ENCODE results near the gene RUFY3.
"Not testable (repeated sequence)": the region's sequence is repeated elsewhere in the genome, so short reads cannot be mapped to it uniquely, and the experiment has no call there.

RUFY3 gene

GRCh38 chr4:70838666-70839588 lies 117.2 kb downstream of the RUFY3 start:
- peak overlapping the region; percentile 77 for H3K27ac ChIP-seq
- H3K27me3 ChIP-seq (ENCODE audit: insufficient read depth, low read depth, severe bottlenecking), result no peaks in the 10 kb centered on the region
- H3K36me3 ChIP-seq, result peaks cover 20% of the 10 kb centered on the region
- peak; percentile 64 for DNase-seq
- H3K4me3 ChIP-seq (ENCODE audit: low read depth, low read length), result peak overlapping the region; percentile 68
- no peak for TF ChIP-seq CTCF (IDR thresholded peaks at IDR 0.05; ENCODE audit: low read depth, low read length)
- no peaks in the 10 kb centered on the region for H3K9me3 ChIP-seq (ENCODE audit: severe bottlenecking)

DNA sequence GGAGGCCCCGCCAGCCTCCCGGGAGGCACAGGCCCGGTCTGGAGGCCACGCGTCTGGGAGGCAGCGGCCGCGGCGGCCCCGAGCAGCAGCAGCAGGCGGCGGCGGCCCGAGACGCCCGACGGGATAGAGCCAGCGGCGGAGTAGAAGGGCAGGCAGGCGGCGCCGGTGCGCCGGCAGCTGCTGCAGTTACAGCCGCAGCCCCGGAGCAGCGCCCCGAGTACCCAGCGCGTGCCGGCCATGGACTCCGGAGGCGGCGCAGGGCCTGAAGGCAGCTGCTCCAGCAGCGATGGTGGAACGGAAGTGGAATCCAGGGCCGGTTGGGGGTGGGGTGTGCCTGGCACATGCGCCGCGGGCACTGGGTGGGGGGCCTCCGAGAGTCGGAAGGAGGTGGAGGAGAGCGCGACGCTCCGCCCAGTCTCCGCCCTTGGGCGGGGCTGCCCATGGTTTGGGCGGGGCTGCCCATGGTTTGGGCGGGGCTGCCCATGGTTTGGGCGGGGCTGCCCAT lies 117.9 kb downstream of the RUFY3 start, which contains the start of gene GRSF1:
Gene GRSF1 (minus strand): TSS at position 302 of the 505 bp plus-strand sequence. CDS start 63 bp downstream, at position 239.
- Histone ChIP-seq H3K27ac (peak within 1 kb of the TSS; percentile 77), H3K36me3 (peaks cover 14% of the 10 kb centered on the region), H3K9me3 (ENCODE audit: severe bottlenecking) (no peaks in the 10 kb centered on the region), H3K27me3 (ENCODE audit: insufficient read depth, low read depth, severe bottlenecking) (no peaks in the 10 kb centered on the region), H3K4me3 (ENCODE audit: low read depth, low read length) (peak within 1 kb of the TSS; percentile 68)
- TF ChIP-seq CTCF (IDR thresholded peaks at IDR 0.05; ENCODE audit: low read depth, low read length), result no peak
- DNase-seq, result peak; percentile 97

DNA sequence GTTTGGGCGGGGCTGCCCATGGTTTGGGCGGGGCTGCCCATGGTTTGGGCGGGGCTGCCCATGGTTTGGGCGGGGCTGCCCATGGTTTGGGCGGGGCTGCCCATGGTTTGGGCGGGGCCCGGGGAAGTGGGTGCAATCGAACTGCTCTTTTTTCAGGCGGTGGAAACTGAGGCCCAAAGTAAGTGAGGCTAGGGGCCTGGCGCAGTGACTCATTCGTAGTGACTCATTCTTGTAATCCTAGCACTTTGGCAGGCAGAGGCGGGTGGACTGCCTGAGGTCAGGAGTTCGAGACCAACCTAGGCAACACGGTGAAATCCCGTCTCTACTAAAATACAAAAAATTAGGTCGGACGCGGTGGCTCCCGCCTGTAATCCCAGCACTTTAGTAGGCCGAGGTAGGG lies 118.4 kb downstream of the RUFY3 start:
- H3K27ac ChIP-seq; H3K36me3 ChIP-seq; H3K9me3 ChIP-seq (ENCODE audit: severe bottlenecking); H3K27me3 ChIP-seq (ENCODE audit: insufficient read depth, low read depth, severe bottlenecking); H3K4me3 ChIP-seq (ENCODE audit: low read depth, low read length): not testable (repeated sequence)
- DNase-seq, result peak; percentile 19

GRCh38 chr4:70840631-70841030 lies 118.9 kb downstream of the RUFY3 start:
- not testable (repeated sequence) for DNase-seq; H3K27ac ChIP-seq; H3K27me3 ChIP-seq (ENCODE audit: insufficient read depth, low read depth, severe bottlenecking); H3K9me3 ChIP-seq (ENCODE audit: severe bottlenecking); H3K36me3 ChIP-seq; H3K4me3 ChIP-seq (ENCODE audit: low read depth, low read length)

GRCh38 chr4:70841211-70841610 lies 119.4 kb downstream of the RUFY3 start:
- no peak for TF ChIP-seq CTCF (IDR thresholded peaks at IDR 0.05; ENCODE audit: low read depth, low read length)
- Histone ChIP-seq H3K27ac (no peak overlapping the region), H3K36me3 (0 out of 2 replicates have a peak, but pooled peaks cover under 1% of the 10 kb centered on the region), H3K9me3 (ENCODE audit: severe bottlenecking) (no peaks in the 10 kb centered on the region), H3K4me3 (ENCODE audit: low read depth, low read length) (no peak overlapping the region), H3K27me3 (ENCODE audit: insufficient read depth, low read depth, severe bottlenecking) (no peaks in the 10 kb centered on the region)
- no peak for DNase-seq

- H3K27ac ChIP-seq, result no peak overlapping the region
- no peak for TF ChIP-seq CTCF (IDR thresholded peaks at IDR 0.05; ENCODE audit: low read depth, low read length)
- no peak overlapping the region for H3K4me3 ChIP-seq (ENCODE audit: low read depth, low read length)
- no peaks in the 10 kb centered on the region for H3K27me3 ChIP-seq (ENCODE audit: insufficient read depth, low read depth, severe bottlenecking)
- no peak for DNase-seq
- no peaks in the 10 kb centered on the region for H3K9me3 ChIP-seq (ENCODE audit: severe bottlenecking)
- no peaks in the 10 kb centered on the region for H3K36me3 ChIP-seq
Measured at GRCh38 chr4:70841951-70842350, 120.2 kb downstream of the RUFY3 start.

Measured in WERI-Rb-1 (cell line).